Gastrocnemius medialis (tissue), 4 donors: ENCODE data around the gene ZNF345. TPM values are rescaled to one million over a fixed set of nuclear protein-coding genes. Genes with fewer than 3 reads are reported as not detected.
A peak's percentile ranks its signal among the peaks of the same experiment; 100 is the strongest.

ENCODE experiments used
- ATAC-seq, 2 donors: fragments of 150-250 bp; one replicate each; pipeline ENCODE4 v1.9.1; 2016
- DNase-seq, 2 donors: peaks; one replicate each; pipeline ENCODE4 v3.0.0-alpha.2; 2019
- H3K27ac ChIP-seq, 4 donors: fragments of 200-600 bp; sonication (generic); 1 replicate in 1 of 4; 2 replicates in 3 of 4; pipeline ENCODE4 v1.5.1; 2016 to 2018; ENCODE audit warnings: mild to moderate bottlenecking in 2 of 4, moderate library complexity in 1 of 4
- H3K27me3 ChIP-seq, 3 donors: fragments of 200-600 bp; sonication (generic) in 2 of 3; 1 replicate in 1 of 3; 2 replicates in 2 of 3; pipeline versions ENCODE4 v1.5.1 to v1.6.0; 2016 to 2019; ENCODE audit warnings: mild to moderate bottlenecking in 1 of 3, moderate library complexity in 1 of 3
- H3K36me3 ChIP-seq, 2 donors: fragments of 200-600 bp; sonication (generic) in 1 of 2; one replicate each; pipeline ENCODE4 v1.5.1; 2017 to 2018
- H3K4me1 ChIP-seq, 2 donors: fragments of 200-600 bp; sonication (generic) in 1 of 2; one replicate each; pipeline ENCODE4 v1.5.1; 2016 to 2017; ENCODE audit warnings: mild to moderate bottlenecking in 2 of 2
- H3K4me3 ChIP-seq, 4 donors: fragments of 200-600 bp; sonication (generic) in 3 of 4; 1 replicate in 1 of 4; 2 replicates in 3 of 4; pipeline ENCODE4 v1.5.1; 2016 to 2019; ENCODE audit warnings: mild to moderate bottlenecking in 2 of 4
- H3K9me3 ChIP-seq, 3 donors: fragments of 200-600 bp; sonication (generic) in 2 of 3; 1 replicate in 1 of 3; 2 replicates in 2 of 3; pipeline ENCODE4 v1.5.1; 2016 to 2019
- CTCF ChIP-seq, 5 experiments: fragments of 450-650 bp in 3 of 5; fragments of 200-600 bp in 2 of 5; sonication (generic) in 2 of 5; IDR thresholded peaks in 4 of 5; conservative IDR thresholded peaks in 1 of 5; 1 replicate in 4 of 5; 2 replicates in 1 of 5; pipeline ENCODE4 v1.5.1; 2016 to 2019; ENCODE audit warnings: antibody characterized with exemption in 5 of 5, mild to moderate bottlenecking in 3 of 5, moderate library complexity in 3 of 5
- POLR2A ChIP-seq, 2 donors: fragments of 450-650 bp; IDR thresholded peaks; one replicate each; pipeline ENCODE4 v1.6.1; 2017; ENCODE audit warnings: antibody characterized with exemption in 2 of 2, mild to moderate bottlenecking in 2 of 2, moderate library complexity in 2 of 2
- in situ Hi-C, 4 donors: fragments of 200-750 bp; cut with MboI; loops; one replicate each; pipeline versions ENCODE4 v1.15.0 to v1.8.0; 2017; ENCODE audit warnings: low sequenced_read_pairs in 4 of 4
- intact Hi-C: fragments of 100-400 bp; cut with DNase I; formaldehyde crosslinking; loops from one replicate; pipeline ENCODE4 v1.15.1; 2023; ENCODE audit warnings: low total_unique reads
- total RNA-seq, 4 donors: library from RNA; depleted of rRNA; stranded (reverse); fragments of >200 nt; gene quantifications; one replicate each; pipeline versions ENCODE4 v1.1.0 to v1.2.3, GENCODE V29; 2016

Gene ZNF345
- 1 to 10 TPM in 1 of 4 donors, under 1 TPM in 3; 0.36 to 3.9 (median 0.51) TPM for total RNA-seq

GRCh38 chr19:36850559-36851442, at the start of gene ZNF345:
Gene ZNF345 (plus strand): TSS chr19:36850876. CDS start chr19:36876831, 25,955 bp downstream.
- intact Hi-C loops (loop anchor here (1.0 to 10.0 kb wide), 13 partner anchors 12 to 744 kb away; partner anchors contain the start of genes ZNF260, ZNF383, ZNF420 and ZNF461), in situ Hi-C loops (no loop called here)
- DNase-seq (peak; percentile 85 to 87), ATAC-seq (peak; percentile 98 to 99)
- Histone ChIP-seq H3K27me3 (no peaks in the 10 kb centered on the region), H3K36me3 (peaks cover 0 to 45% of the 10 kb centered on the region in 2 donors), H3K27ac (peak within 1 kb of the TSS; percentile 87 to 98 (median 94)), H3K9me3 (peaks cover 0 to 8% (median 0%) of the 10 kb centered on the region in 3 donors), H3K4me1 (peaks cover 11 to 14% of the 10 kb centered on the region in 2 donors), H3K4me3 (peak within 1 kb of the TSS; percentile 87 to 95 (median 92))
- TF ChIP-seq POLR2A (IDR thresholded peaks at IDR 0.05) (peak; percentile 22 to 25), CTCF (IDR thresholded peaks at IDR 0.05 in 4 of 5, conservative IDR thresholded peaks at IDR 0.05 in 1 of 5) (no peak)

- peaks cover 0 to 54% of the 10 kb centered on the region in 2 donors for H3K36me3 ChIP-seq
- in situ Hi-C loops, result no loop called here
- H3K4me1 ChIP-seq, result no peaks in the 10 kb centered on the region
- ATAC-seq, result no peak
- H3K27me3 ChIP-seq, result no peaks in the 10 kb centered on the region
- peaks cover 8 to 53% (median 12%) of the 10 kb centered on the region in 3 donors for H3K9me3 ChIP-seq
- no peak overlapping the region for H3K4me3 ChIP-seq
- H3K27ac ChIP-seq, result no peak overlapping the region
- DNase-seq, result no peak
- intact Hi-C loops, result no loop called here
- TF ChIP-seq POLR2A (IDR thresholded peaks at IDR 0.05) (no peak), CTCF (IDR thresholded peaks at IDR 0.05 in 4 of 5, conservative IDR thresholded peaks at IDR 0.05 in 1 of 5) (no peak)
Measured at GRCh38 chr19:36805364-36805763, 45.3 kb upstream of the ZNF345 start.

- Histone ChIP-seq H3K4me1 (no peaks in the 10 kb centered on the region), H3K9me3 (peaks cover 7 to 62% (median 11%) of the 10 kb centered on the region in 3 donors), H3K4me3 (no peak overlapping the region), H3K27me3 (no peaks in the 10 kb centered on the region), H3K36me3 (peaks cover 0 to 53% of the 10 kb centered on the region in 2 donors), H3K27ac (no peak overlapping the region)
- DNase-seq (no peak), ATAC-seq (no peak)
- no peak for TF ChIP-seq CTCF (IDR thresholded peaks at IDR 0.05 in 4 of 5, conservative IDR thresholded peaks at IDR 0.05 in 1 of 5)
- no peak for TF ChIP-seq POLR2A (IDR thresholded peaks at IDR 0.05)
- intact Hi-C loops (no loop called here), in situ Hi-C loops (no loop called here)
Measured at GRCh38 chr19:36807029-36807428, 43.6 kb upstream of the ZNF345 start.

GRCh38 chr19:36819130-36819630, 31.5 kb upstream of the ZNF345 start:
- H3K4me1 ChIP-seq, result no peaks in the 10 kb centered on the region
- peak overlapping the region in 1 of 4 donors; percentile 35 for H3K4me3 ChIP-seq
- H3K27me3 ChIP-seq, result no peaks in the 10 kb centered on the region
- peaks cover 12 to 100% of the 10 kb centered on the region in 2 donors for H3K36me3 ChIP-seq
- peaks cover 0 to 97% (median 81%) of the 10 kb centered on the region in 3 donors for H3K9me3 ChIP-seq
- TF ChIP-seq POLR2A (IDR thresholded peaks at IDR 0.05) (no peak), CTCF (IDR thresholded peaks at IDR 0.05 in 4 of 5, conservative IDR thresholded peaks at IDR 0.05 in 1 of 5) (no peak)
- no peak for ATAC-seq
- in situ Hi-C loops (no loop called here), intact Hi-C loops (no loop called here)
- DNase-seq, result no peak
- no peak overlapping the region for H3K27ac ChIP-seq
